Endodermal cell (in vitro differentiated cells): ENCODE measurements around the gene BNIP3. TPM values are rescaled to one million over a fixed set of nuclear protein-coding genes. Genes with fewer than 3 reads are reported as not detected.

Experiments used
- DNase-seq: peaks from one replicate; pipeline ENCODE4 v3.0.0-alpha.2; 2017
- H3K27ac ChIP-seq: 2 replicates; pipeline ENCODE4 v1.5.1; 2013; ENCODE audit warnings: mild to moderate bottlenecking, low read depth, low read length, moderate library complexity
- H3K27me3 ChIP-seq: 2 replicates; pipeline ENCODE4 v1.6.1; 2013; ENCODE audit warnings: mild to moderate bottlenecking, low read length, moderate library complexity; ENCODE audit not compliant: insufficient read depth, control insufficient read depth, poor library complexity, severe bottlenecking
- H3K36me3 ChIP-seq: 2 replicates; pipeline ENCODE4 v1.7.0; 2013; ENCODE audit warnings: mild to moderate bottlenecking, low read length, moderate library complexity; ENCODE audit not compliant: control insufficient read depth, insufficient read depth
- H3K4me1 ChIP-seq: one replicate; pipeline ENCODE4 v1.7.0; 2013; ENCODE audit warnings: low read length; ENCODE audit not compliant: control insufficient read depth, insufficient read depth
- H3K4me3 ChIP-seq: 2 replicates; pipeline ENCODE4 v1.5.1; 2013; ENCODE audit warnings: mild to moderate bottlenecking, low read length, moderate library complexity
- H3K9ac ChIP-seq: 2 replicates; pipeline ENCODE4 v1.6.1; 2013; ENCODE audit warnings: mild to moderate bottlenecking, low read length, moderate library complexity; ENCODE audit not compliant: poor library complexity, severe bottlenecking; ENCODE audit errors: extremely low read depth
- H3K9me3 ChIP-seq: 2 replicates; pipeline ENCODE4 v1.6.1; 2013; ENCODE audit warnings: mild to moderate bottlenecking, low read length, moderate library complexity; ENCODE audit not compliant: control insufficient read depth
- H3K27ac Mint-ChIP-seq: 2 replicates; pipeline ENCODE4 v1.8.0; 2020; ENCODE audit warnings: mixed read lengths
- H3K27me3 Mint-ChIP-seq: 2 replicates; pipeline ENCODE4 v1.8.0; 2021; ENCODE audit warnings: mild to moderate bottlenecking, mixed read lengths; ENCODE audit not compliant: insufficient read depth
- H3K36me3 Mint-ChIP-seq: 2 replicates; pipeline ENCODE4 v1.8.0; 2020; ENCODE audit warnings: low read depth, mixed read lengths
- H3K4me1 Mint-ChIP-seq: 2 replicates; pipeline ENCODE4 v1.8.0; 2020; ENCODE audit warnings: mixed read lengths
- H3K4me3 Mint-ChIP-seq: 2 replicates; pipeline ENCODE4 v1.8.0; 2020; ENCODE audit warnings: mild to moderate bottlenecking, moderate library complexity, mixed read lengths
- H3K9me3 Mint-ChIP-seq: 2 replicates; pipeline ENCODE4 v1.8.0; 2020; ENCODE audit warnings: mild to moderate bottlenecking, mixed read lengths
- WGBS, 2 experiments: methylation state at CpG; one replicate each; pipeline versions ENCODE4 v1.1.5 to v1.1.7; 2013; ENCODE audit warnings: missing lambda C conversion rate in 2 of 2, mixed read lengths in 1 of 2; ENCODE audit not compliant: insufficient coverage in 1 of 2, insufficient read length in 1 of 2; 5-methylcytosine and 5-hydroxymethylcytosine counted together
- total RNA-seq, 2 donors: library from RNA; stranded (reverse); fragmentation: NEBNext Ultra II Directional in 1 of 2; extraction: Animal tissue kit (Norgen Biotek cat#: 25700) in 1 of 2; gene quantifications; 2 replicates in 1 of 2; 3 replicates in 1 of 2; pipeline ENCODE4 v1.2.1, GENCODE V29; 2021
- TF ChIP-seq, protein P1 (sequence below): fragments of 200-600 bp; sonication (generic); conservative IDR thresholded peaks from 2 replicates; pipeline ENCODE4 v1.5.0; 2021; ENCODE audit warnings: antibody characterized with exemption, mild to moderate bottlenecking

The BNIP3 gene
- total RNA-seq, 2 donors from 2014 or later = 93.5 to 108 TPM

DNA sequence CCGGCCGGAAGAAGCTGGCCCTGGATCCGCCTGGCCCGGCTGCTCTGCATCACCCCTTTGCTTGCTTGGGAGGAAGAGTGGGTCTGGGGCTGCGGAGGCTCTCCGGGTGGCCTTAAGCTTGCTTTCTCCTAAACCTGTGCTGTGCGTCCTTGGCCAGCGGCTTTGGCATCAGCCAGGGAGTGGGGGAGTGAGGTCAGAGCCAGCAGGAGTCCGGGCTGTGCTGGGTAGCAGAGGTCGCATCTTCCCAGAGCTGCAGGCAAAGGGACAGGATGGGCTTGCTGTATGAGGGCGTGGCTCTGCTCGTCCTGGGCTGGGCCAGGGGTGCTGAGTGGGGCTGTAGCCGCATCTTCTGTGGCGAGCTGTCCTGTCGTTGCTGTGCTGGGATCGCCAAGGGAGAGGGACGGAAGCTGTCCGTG is 21.1 kb downstream of the BNIP3 start:
- H3K36me3 Mint-ChIP-seq = peaks cover 47% of the 10 kb centered on the region
- Histone ChIP-seq H3K36me3 (peaks cover 45% of the 10 kb centered on the region), H3K9ac (no peak overlapping the region), H3K27ac (no peak overlapping the region), H3K4me1 (no peaks in the 10 kb centered on the region), H3K27me3 (no peaks in the 10 kb centered on the region), H3K4me3 (no peak overlapping the region), H3K9me3 (no peaks in the 10 kb centered on the region)
- H3K27me3 Mint-ChIP-seq = no peaks in the 10 kb centered on the region
- H3K4me1 Mint-ChIP-seq = no peaks in the 10 kb centered on the region
- H3K4me3 Mint-ChIP-seq = no peak overlapping the region
- H3K27ac Mint-ChIP-seq = no peak overlapping the region
- no peak for DNase-seq
- peaks cover 10% of the 10 kb centered on the region for H3K9me3 Mint-ChIP-seq
- TF ChIP-seq, protein P1, sequence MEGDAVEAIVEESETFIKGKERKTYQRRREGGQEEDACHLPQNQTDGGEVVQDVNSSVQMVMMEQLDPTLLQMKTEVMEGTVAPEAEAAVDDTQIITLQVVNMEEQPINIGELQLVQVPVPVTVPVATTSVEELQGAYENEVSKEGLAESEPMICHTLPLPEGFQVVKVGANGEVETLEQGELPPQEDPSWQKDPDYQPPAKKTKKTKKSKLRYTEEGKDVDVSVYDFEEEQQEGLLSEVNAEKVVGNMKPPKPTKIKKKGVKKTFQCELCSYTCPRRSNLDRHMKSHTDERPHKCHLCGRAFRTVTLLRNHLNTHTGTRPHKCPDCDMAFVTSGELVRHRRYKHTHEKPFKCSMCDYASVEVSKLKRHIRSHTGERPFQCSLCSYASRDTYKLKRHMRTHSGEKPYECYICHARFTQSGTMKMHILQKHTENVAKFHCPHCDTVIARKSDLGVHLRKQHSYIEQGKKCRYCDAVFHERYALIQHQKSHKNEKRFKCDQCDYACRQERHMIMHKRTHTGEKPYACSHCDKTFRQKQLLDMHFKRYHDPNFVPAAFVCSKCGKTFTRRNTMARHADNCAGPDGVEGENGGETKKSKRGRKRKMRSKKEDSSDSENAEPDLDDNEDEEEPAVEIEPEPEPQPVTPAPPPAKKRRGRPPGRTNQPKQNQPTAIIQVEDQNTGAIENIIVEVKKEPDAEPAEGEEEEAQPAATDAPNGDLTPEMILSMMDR = no peak
- 87 to 93% methylated on average over 16 to 18 of the region's 18 CpGs for WGBS, 2 experiments

DNA sequence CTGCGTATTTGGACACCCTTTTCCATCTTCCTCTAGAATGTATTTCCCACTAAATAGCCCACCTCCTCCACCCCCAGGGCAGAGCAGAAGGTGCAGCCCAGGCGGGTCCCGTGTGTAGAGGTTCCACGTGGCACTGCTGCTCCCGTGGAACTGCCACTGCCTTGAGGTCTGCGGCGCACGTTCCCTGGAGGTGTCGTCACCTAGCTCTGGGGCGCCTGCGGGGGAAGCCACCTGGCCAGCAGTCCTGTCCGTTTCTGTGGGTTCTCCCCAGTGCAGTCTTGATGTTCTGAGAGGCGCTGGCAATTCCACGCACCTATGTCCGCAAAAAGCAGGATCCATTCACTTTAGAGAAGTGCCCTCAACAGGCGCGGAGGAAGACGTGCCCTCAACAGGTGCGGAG is 21.9 kb downstream of the BNIP3 start:
- no peaks in the 10 kb centered on the region for H3K4me1 Mint-ChIP-seq
- H3K4me3 Mint-ChIP-seq = no peak overlapping the region
- peaks cover 54% of the 10 kb centered on the region for H3K36me3 Mint-ChIP-seq
- WGBS, 2 experiments = 96 to 99% methylated on average over 19 of the region's 19 CpGs
- H3K4me3 ChIP-seq = no peak overlapping the region
- no peaks in the 10 kb centered on the region for H3K27me3 Mint-ChIP-seq
- H3K9me3 ChIP-seq = no peaks in the 10 kb centered on the region
- H3K27me3 ChIP-seq = no peaks in the 10 kb centered on the region
- H3K36me3 ChIP-seq = peaks cover 52% of the 10 kb centered on the region
- peaks cover 10% of the 10 kb centered on the region for H3K9me3 Mint-ChIP-seq
- TF ChIP-seq, protein P1 = no peak
- H3K27ac ChIP-seq = no peak overlapping the region
- H3K27ac Mint-ChIP-seq = no peak overlapping the region
- no peaks in the 10 kb centered on the region for H3K4me1 ChIP-seq
- no peak for DNase-seq
- no peak overlapping the region for H3K9ac ChIP-seq

DNA sequence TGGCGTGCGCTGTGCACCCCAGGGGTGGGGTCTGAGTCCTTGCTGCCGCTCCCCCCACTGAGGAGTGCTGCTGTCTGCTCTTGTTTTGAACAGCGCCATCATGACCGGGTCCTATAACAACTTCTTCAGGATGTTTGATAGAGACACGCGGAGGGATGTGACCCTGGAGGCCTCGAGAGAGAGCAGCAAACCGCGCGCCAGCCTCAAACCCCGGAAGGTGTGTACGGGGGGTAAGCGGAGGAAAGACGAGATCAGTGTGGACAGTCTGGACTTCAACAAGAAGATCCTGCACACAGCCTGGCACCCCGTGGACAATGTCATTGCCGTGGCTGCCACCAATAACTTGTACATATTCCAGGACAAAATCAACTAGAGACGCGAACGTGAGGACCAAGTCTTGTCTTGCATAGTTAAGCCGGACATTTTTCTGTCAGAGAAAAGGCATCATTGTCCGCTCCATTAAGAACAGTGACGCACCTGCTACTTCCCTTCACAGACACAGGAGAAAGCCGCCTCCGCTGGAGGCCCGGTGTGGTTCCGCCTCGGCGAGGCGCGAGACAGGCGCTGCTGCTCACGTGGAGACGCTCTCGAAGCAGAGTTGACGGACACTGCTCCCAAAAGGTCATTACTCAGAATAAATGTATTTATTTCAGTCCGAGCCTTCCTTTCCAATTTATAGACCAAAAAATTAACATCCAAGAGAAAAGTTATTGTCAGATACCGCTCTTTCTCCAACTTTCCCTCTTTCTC is 26.0 kb downstream of the BNIP3 start:
- H3K4me3 Mint-ChIP-seq = no peak overlapping the region
- Histone ChIP-seq H3K36me3 (peaks cover 75% of the 10 kb centered on the region), H3K9me3 (no peaks in the 10 kb centered on the region), H3K4me1 (no peaks in the 10 kb centered on the region), H3K27me3 (no peaks in the 10 kb centered on the region), H3K9ac (no peak overlapping the region), H3K27ac (no peak overlapping the region), H3K4me3 (no peak overlapping the region)
- DNase-seq = no peak
- TF ChIP-seq, protein P1 = no peak
- 96 to 98% methylated on average over 36 to 38 of the region's 38 CpGs for WGBS, 2 experiments
- H3K36me3 Mint-ChIP-seq = peaks cover 65% of the 10 kb centered on the region
- no peak overlapping the region for H3K27ac Mint-ChIP-seq
- peaks cover 10% of the 10 kb centered on the region for H3K9me3 Mint-ChIP-seq
- no peaks in the 10 kb centered on the region for H3K27me3 Mint-ChIP-seq
- no peaks in the 10 kb centered on the region for H3K4me1 Mint-ChIP-seq
